GM15510 (cell line): ENCODE data around the gene HFE.

Experiments
- POLR2A ChIP-seq: IDR thresholded peaks from 3 replicates; pipeline ENCODE4 v1.6.1; 2011; ENCODE audit warnings: borderline replicate concordance; ENCODE audit not compliant: insufficient read length; ENCODE audit errors: extremely low read depth

The HFE gene

GRCh38 chr6:26122793-26123674 lies 35.8 kb downstream of the HFE start:
- peak; percentile 89 for TF ChIP-seq POLR2A

DNA sequence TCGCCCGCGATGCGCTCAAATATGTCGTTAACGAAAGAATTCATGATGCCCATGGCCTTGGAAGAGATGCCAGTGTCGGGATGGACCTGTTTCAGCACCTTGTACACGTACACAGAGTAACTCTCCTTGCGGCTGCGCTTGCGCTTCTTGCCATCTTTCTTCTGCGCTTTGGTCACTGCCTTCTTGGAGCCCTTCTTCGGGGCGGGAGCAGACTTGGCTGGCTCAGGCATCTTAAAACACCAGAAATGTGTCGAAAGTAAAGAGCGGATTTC lies 36.4 kb downstream of the HFE start:
- TF ChIP-seq POLR2A = peak; percentile 67

- peak; percentile 81 for TF ChIP-seq POLR2A
Observed at GRCh38 chr6:26123947-26124780, 36.9 kb downstream of the HFE start.

- TF ChIP-seq POLR2A = peak; percentile 33
Observed at GRCh38 chr6:26124781-26125685, 37.8 kb downstream of the HFE start.

DNA sequence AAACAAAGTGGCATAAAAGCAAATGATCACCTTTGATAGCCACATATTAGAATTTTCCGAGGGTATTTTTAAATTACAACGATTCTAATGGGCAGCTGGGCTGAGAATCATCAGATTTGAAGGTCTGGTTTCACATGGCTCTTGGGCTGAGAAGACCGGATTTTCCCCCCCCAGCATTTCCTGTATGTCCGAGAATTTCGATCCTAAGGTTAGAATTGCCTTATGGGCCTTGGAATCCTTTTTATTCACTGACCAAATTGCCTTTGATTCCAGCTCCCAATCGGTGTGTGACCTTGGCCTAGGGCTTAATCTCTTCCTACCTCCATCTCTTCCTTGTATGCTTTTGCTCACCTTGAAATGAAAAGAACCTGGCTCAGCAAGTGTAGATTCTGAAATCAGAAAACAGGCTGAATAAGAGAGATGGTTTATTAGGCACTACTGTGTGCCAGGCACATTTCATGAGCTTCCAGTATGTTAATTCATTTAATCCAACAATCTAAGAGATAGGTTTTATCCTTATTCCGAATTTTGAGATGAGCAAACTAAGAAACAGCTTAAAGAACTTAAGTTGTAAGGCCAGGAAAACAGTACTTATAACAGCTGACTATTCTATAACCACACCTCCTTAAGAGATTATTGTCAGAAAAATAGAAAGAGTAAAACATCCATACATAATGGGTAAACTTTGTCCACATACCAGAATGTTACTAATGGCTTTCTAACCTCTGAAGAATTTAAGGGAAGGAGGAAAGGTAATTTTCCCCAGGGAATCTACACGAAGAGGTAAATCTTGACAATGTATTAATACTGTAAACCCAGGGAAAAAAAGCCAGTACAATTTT lies 39.4 kb downstream of the HFE start:
- no peak for TF ChIP-seq POLR2A

DNA sequence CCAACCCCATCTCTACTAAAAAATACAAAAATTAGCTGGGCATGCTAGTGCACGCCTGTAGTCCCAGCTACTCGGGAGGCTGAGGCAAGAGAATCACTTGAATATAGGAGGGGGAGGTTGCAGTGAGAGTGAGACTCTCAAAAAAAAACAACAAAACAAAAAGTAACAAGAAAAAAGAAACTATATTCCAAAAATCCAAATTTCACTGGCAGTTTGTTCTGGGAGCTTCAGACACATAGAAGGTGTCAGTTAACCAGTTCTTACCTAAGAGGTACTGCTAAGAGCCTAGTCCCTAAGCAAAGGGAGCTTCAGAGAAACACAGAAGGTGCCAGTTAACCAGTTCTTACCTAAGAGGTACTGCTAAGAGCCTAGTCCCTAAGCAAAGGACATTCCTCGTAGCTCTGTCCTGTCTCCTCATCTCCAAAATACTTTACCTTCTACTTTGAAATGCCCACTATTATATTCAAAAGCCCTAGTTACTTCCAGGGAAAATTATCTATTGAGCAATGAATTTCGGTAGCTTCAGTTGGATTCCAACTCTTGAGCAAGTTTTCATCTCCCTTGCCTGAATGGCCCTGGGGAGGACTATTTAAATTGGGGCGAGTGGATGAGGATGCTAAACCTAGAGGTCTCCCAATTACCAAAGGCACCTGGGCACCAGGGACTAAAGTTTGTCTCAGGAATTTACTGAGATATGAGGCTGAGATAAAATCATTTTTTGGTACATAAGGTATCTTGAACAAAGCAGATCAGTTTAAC lies 41.0 kb downstream of the HFE start:
- TF ChIP-seq POLR2A = no peak

DNA sequence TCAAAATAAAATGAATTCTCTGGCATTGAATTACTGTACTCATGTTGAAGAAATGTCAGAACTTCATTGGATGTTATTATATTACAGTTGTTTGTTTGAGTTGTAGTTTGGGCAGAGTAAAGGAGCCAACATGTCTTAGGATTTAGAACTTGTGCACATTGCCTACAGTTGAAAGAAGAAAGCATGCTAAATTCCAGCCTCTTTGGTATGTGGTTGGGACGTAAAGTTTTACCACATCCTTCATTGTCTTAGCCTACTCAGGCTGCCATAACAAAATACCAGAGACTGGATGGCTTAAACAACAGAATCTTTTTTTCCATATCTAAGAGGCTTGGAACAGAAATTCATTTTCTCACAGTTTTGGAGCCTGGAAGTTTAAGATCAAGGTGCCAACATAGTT lies 42.4 kb downstream of the HFE start:
- TF ChIP-seq POLR2A = no peak

- TF ChIP-seq POLR2A = no peak
Observed at GRCh38 chr6:26130581-26131249, 43.5 kb downstream of the HFE start.

DNA sequence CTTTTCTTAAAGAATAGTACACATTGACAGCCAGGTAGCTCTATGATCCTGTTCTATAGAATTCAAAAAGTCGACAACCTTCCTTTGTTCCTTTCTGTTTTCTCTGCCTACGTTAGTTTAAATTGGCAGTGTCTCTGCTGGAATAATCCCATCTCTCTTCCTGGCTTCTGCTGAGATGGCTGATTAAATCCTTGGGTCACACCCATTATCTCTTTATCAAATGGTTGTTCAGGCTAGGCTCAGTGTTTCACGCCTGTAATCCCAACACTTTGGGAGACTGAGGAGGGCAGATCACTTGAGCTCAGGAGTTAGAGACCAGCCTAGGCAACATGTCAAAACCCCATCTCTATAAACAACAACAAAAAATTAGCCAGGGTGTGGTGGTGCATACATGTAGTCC lies 44.4 kb downstream of the HFE start:
- no peak for TF ChIP-seq POLR2A

DNA sequence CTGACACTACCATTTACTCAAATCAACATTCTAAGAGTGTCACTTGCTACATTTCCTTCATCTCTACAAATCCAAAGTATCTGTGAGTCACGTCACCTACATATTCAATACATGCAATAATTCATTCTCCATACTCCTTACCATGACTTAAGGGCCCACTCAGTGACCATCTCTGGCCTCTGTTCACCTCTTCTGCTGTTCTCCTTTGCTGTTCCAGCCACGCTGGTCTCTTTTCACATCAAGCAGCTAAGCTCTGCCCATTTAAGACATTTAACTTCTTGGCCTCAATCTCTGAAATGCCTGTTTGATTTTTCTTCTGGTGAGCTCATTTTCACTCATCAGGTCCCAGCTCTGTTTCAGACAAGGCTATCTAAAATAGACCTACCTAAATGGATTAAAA lies 46.5 kb downstream of the HFE start:
- TF ChIP-seq POLR2A = no peak

DNA sequence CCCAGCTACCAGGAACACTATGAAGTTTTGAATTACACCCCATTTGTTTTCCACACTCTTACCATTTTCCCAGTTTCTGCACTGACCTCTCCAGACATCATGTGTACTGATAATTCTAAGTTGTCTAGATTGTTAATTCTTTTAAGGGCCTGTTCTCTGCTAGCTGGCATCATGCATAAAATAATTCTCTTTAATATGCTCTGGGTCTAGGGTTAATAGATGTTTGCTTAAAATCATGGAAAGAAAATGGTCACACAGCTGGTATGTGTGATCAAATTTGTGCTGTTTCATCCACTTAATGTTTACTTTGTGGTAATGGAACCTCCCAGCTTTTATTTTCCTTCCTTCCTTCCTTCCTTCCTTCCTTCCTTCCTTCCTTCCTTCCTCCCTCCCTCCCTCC lies 49.1 kb downstream of the HFE start:
- no peak for TF ChIP-seq POLR2A

DNA sequence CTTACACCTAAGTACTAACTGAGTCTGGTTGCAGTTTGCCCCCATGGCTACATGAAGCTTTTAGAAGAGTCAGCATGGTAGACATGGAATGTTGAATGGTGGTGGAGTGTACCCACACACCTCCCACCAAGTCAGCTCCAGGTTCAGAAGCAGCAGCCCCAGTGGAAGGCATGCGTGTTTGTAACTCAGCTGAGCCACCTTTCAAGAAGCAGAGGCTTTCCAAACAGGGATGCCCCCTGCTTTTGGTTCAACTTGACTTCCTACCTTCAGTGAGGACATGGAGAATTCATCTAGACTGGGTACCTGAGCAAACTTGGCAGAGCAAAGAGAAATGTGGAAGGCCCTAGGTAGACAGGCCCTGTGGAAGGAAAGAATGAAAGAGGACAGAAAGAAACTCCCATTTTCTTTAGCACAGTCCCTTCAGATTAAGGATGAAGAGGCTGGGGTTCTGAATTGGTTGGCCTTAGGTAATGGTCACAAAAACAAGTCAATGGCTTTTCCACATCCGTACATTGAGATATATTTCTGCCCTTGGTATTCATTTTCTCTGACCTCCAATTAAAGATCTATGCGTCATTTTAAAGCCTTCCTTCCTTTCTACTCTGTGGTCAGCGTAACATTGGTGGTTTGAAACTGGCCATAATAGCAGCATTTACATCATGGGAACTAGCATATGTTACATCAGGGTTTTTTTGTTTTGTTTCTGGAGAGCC lies 53.2 kb downstream of the HFE start:
- no peak for TF ChIP-seq POLR2A

DNA sequence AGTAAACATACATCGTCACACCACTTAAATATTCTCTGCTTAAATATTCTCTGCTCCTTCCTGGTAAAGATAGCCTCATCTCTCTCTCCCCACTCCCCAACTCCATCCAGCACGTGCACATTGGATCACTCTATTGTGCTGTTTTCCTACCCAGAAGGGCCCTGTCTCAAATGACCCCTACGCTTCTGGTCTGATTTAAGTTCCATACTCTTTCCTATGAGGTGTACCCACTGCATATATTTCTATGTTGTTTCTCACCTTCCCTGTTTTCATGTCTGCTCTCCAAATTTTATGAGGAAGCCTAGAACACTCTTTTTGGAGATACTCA lies 53.7 kb downstream of the HFE start:
- TF ChIP-seq POLR2A = no peak

DNA sequence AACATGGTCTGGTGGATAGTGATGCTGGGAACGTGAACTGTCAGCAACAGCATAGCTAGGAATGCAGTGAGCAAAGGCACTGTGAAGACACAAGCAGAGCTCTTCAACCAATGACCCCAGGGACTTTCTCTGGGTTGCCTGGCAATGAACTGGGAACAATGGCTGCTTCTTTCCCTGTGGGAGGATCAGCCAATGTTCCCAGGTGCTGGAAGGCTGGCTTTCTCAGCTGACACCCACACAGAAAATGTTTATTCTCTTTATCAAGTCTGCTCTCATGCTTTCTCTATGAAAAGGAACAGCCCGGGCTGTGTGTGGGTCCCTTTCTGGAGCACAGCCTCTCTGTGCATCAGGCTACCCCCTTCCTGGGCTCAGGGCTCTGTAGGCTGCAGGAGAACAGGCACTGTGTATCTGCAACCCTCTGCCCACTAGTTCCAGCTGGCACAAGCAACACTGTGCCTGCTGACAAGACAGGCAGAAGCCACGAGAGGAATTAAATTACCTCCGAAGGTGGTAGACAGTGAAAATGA lies 54.2 kb downstream of the HFE start:
- TF ChIP-seq POLR2A = no peak
